ENCODE data around the gene SERPINA1. TPM values are rescaled to one million over a fixed set of nuclear protein-coding genes. Genes with fewer than 3 reads are reported as not detected.

Gene SERPINA1
- total and polyA plus RNA-seq, 2 of the 13 experiments (the other 11 are each of a cell fraction or from before 2014, with no cell fraction given), result 3,266 to 11,015 TPM

- TF ChIP-seq HBP1 (CRISPR knock-in tag; IDR thresholded peaks at IDR 0.05; ENCODE audit: low read depth) (no peak), ZNF670 (CRISPR knock-in tag; IDR thresholded peaks at IDR 0.05; ENCODE audit: borderline replicate concordance) (no peak), NFRKB (IDR thresholded peaks at IDR 0.05) (no peak), SOX13 (IDR thresholded peaks at IDR 0.05) (no peak; the same call in 1 of the 2 replicates), SOX13 (CRISPR knock-in tag; conservative IDR thresholded peaks at IDR 0.05 in 1 of 2, IDR thresholded peaks at IDR 0.05 in 1 of 2) (no peak), CBX5 (CRISPR knock-in tag; IDR thresholded peaks at IDR 0.05; ENCODE audit: borderline replicate concordance) (peak; percentile 2; the same call in 1 of the 2 replicates), RAD51 (IDR thresholded peaks at IDR 0.05; ENCODE audit: borderline replicate concordance) (no peak), CEBPG (CRISPR knock-in tag; IDR thresholded peaks at IDR 0.05) (0 out of 2 replicates have a peak, but pooled peaks have one; percentile 1), ZNF44 (CRISPR knock-in tag; IDR thresholded peaks at IDR 0.05) (no peak), ZFP62 (CRISPR knock-in tag; IDR thresholded peaks at IDR 0.05) (no peak), ZBTB44 (CRISPR knock-in tag; IDR thresholded peaks at IDR 0.05) (no peak), HNF1A (IDR thresholded peaks at IDR 0.05; ENCODE audit: low read depth) (no peak), HNF1A (CRISPR knock-in tag; IDR thresholded peaks at IDR 0.05; ENCODE audit: borderline replicate concordance) (no peak), ZBTB38 (CRISPR knock-in tag; IDR thresholded peaks at IDR 0.05) (no peak), PAXIP1 (CRISPR knock-in tag; conservative IDR thresholded peaks at IDR 0.05) (no peak), ZSCAN31 (CRISPR knock-in tag; IDR thresholded peaks at IDR 0.05; ENCODE audit: low read depth) (no peak), HNF4G (IDR thresholded peaks at IDR 0.05; ENCODE audit: borderline replicate concordance, low read depth, low read length) (no peak), HNF4G (CRISPR knock-in tag; IDR thresholded peaks at IDR 0.05; ENCODE audit: borderline replicate concordance, low read depth) (no peak), ZNF724P (CRISPR knock-in tag; IDR thresholded peaks at IDR 0.05; ENCODE audit: borderline replicate concordance) (0 out of 2 replicates have a peak, but pooled peaks have one; percentile 28)
Measured at GRCh38 chr14:94376108-94376975, 12.1 kb downstream of the SERPINA1 start (continued).
